SK-N-SH treated with all-trans-retinoic acid at 6 μM for 48 hours (cell line): ENCODE data around the gene STRBP.

Experiments
- ATAC-seq: fragments of 200-7000 bp; cut with Tn5 transposase; 3 replicates; pipeline ENCODE4 v1.9.1; 2020; ENCODE audit warnings: mild to moderate bottlenecking, moderate library complexity
- BACH2 ChIP-seq: fragments of 250-450 bp; sonication (Bioruptor Pico); IDR thresholded peaks from 2 replicates; pipeline ENCODE4 v1.9.0; 2021; ENCODE audit warnings: mild to moderate bottlenecking, borderline replicate concordance
- CREB5 ChIP-seq: fragments of 250-450 bp; sonication (Bioruptor Pico); IDR thresholded peaks from 2 replicates; pipeline ENCODE4 v1.5.1; 2020; ENCODE audit warnings: low read depth, mild to moderate bottlenecking, moderate library complexity
- CSDC2 ChIP-seq: fragments of 250-450 bp; sonication (Bioruptor Pico); IDR thresholded peaks from 2 replicates; pipeline ENCODE4 v1.5.0; 2020; ENCODE audit warnings: mild to moderate bottlenecking, moderate library complexity
- CSRNP3 ChIP-seq: fragments of 250-450 bp; sonication (Bioruptor Pico); IDR thresholded peaks from 2 replicates; pipeline ENCODE4 v1.5.1; 2021; ENCODE audit warnings: mild to moderate bottlenecking, moderate library complexity
- GLIS3 ChIP-seq: fragments of 250-450 bp; sonication (Bioruptor Pico); IDR thresholded peaks from 2 replicates; pipeline ENCODE4 v1.5.0; 2020; ENCODE audit warnings: mild to moderate bottlenecking, moderate library complexity
- ISL1 ChIP-seq: fragments of 250-450 bp; sonication (Bioruptor Pico); IDR thresholded peaks from 2 replicates; pipeline ENCODE4 v2.1.2; 2022; ENCODE audit warnings: mild to moderate bottlenecking, moderate library complexity
- PATZ1 ChIP-seq: fragments of 250-450 bp; sonication (Bioruptor Pico); IDR thresholded peaks from 2 replicates; pipeline ENCODE4 v1.8.0; 2020; ENCODE audit warnings: mild to moderate bottlenecking, moderate library complexity, borderline replicate concordance
- POU6F1 ChIP-seq: fragments of 250-450 bp; sonication (Bioruptor Pico); IDR thresholded peaks from 2 replicates; pipeline ENCODE4 v1.8.0; 2021; ENCODE audit warnings: low read depth, mild to moderate bottlenecking, moderate library complexity, borderline replicate concordance
- PPARA ChIP-seq: fragments of 250-450 bp; sonication (Bioruptor Pico); IDR thresholded peaks from 2 replicates; pipeline ENCODE4 v1.5.0; 2020; ENCODE audit warnings: mild to moderate bottlenecking, borderline replicate concordance
- RARB ChIP-seq: fragments of 250-450 bp; sonication (Bioruptor Pico); IDR thresholded peaks from 2 replicates; pipeline ENCODE4 v1.8.0; 2021; ENCODE audit warnings: mild to moderate bottlenecking, moderate library complexity
- SNAI2 ChIP-seq: fragments of 250-450 bp; sonication (Bioruptor Pico); IDR thresholded peaks from 2 replicates; pipeline ENCODE4 v1.5.0; 2020; ENCODE audit warnings: mild to moderate bottlenecking, moderate library complexity
- TCF4 ChIP-seq: fragments of 250-450 bp; sonication (Bioruptor Pico); IDR thresholded peaks from 2 replicates; pipeline ENCODE4 v1.8.0; 2021; ENCODE audit warnings: mild to moderate bottlenecking, moderate library complexity, borderline replicate concordance
- TOX ChIP-seq: fragments of 250-450 bp; sonication (Bioruptor Pico); IDR thresholded peaks from 2 replicates; pipeline ENCODE4 v1.8.0; 2021; ENCODE audit warnings: mild to moderate bottlenecking, moderate library complexity, borderline replicate concordance
- TSHZ2 ChIP-seq: fragments of 250-450 bp; sonication (Bioruptor Pico); IDR thresholded peaks from 2 replicates; pipeline ENCODE4 v1.5.0; 2020; ENCODE audit warnings: mild to moderate bottlenecking, moderate library complexity
- ZC3H10 ChIP-seq: fragments of 250-450 bp; sonication (Bioruptor Pico); IDR thresholded peaks from 2 replicates; pipeline ENCODE4 v1.5.1; 2021; ENCODE audit warnings: mild to moderate bottlenecking, moderate library complexity
- ZFP3 ChIP-seq: fragments of 250-450 bp; sonication (Bioruptor Pico); IDR thresholded peaks from 2 replicates; pipeline ENCODE4 v1.5.0; 2020; ENCODE audit warnings: mild to moderate bottlenecking, moderate library complexity
- ZFP30 ChIP-seq: fragments of 450-650 bp; formaldehyde crosslinking; IDR thresholded peaks from 2 replicates; pipeline ENCODE4 v1.5.0; 2022; ENCODE audit warnings: mild to moderate bottlenecking, moderate library complexity
- ZNF565 ChIP-seq: fragments of 450-650 bp; formaldehyde crosslinking; conservative IDR thresholded peaks from 2 replicates; pipeline ENCODE4 v1.5.0; 2020; ENCODE audit warnings: low read depth, mild to moderate bottlenecking, moderate library complexity
- ZNF70 ChIP-seq: fragments of 450-650 bp; formaldehyde crosslinking; IDR thresholded peaks from 2 replicates; pipeline ENCODE4 v1.5.0; 2020; ENCODE audit warnings: mild to moderate bottlenecking, moderate library complexity
- ZNF8 ChIP-seq: fragments of 450-650 bp; formaldehyde crosslinking; IDR thresholded peaks from 2 replicates; pipeline ENCODE4 v1.5.0; 2020; ENCODE audit warnings: mild to moderate bottlenecking, moderate library complexity

Gene STRBP

GRCh38 chr9:123263227-123263626, 5.2 kb downstream of the STRBP start:
- ATAC-seq = no peak
- TF ChIP-seq ZNF8 (no peak), ZNF70 (CRISPR knock-in tag) (no peak), POU6F1 (CRISPR knock-in tag) (no peak), CSRNP3 (CRISPR knock-in tag) (no peak), CSDC2 (CRISPR knock-in tag) (no peak), SNAI2 (CRISPR knock-in tag) (no peak), ZFP30 (no peak), RARB (CRISPR knock-in tag) (no peak)

- TF ChIP-seq GLIS3 (CRISPR knock-in tag) (no peak), TSHZ2 (CRISPR knock-in tag) (no peak), TCF4 (CRISPR knock-in tag) (no peak), ZNF70 (CRISPR knock-in tag) (no peak), BACH2 (CRISPR knock-in tag) (no peak), SNAI2 (CRISPR knock-in tag) (no peak)
- TF ChIP-seq, all 23 proteins: peak for 0
- ATAC-seq = no peak
Observed at GRCh38 chr9:123262338-123262737, 6.0 kb downstream of the STRBP start.

GRCh38 chr9:123261006-123261677, 7.2 kb downstream of the STRBP start:
- ATAC-seq = no peak
- TF ChIP-seq POU6F1 (CRISPR knock-in tag) = no peak
- no peak for TF ChIP-seq ZNF565 (CRISPR knock-in tag)
- no peak for TF ChIP-seq ZFP3 (CRISPR knock-in tag)
- no peak for TF ChIP-seq TOX (CRISPR knock-in tag)
- TF ChIP-seq TSHZ2 (CRISPR knock-in tag) = no peak
- TF ChIP-seq ZNF70 (CRISPR knock-in tag) = no peak
- TF ChIP-seq CSRNP3 (CRISPR knock-in tag) = no peak
- TF ChIP-seq TCF4 (CRISPR knock-in tag) = no peak
- no peak for TF ChIP-seq ISL1 (CRISPR knock-in tag)
- TF ChIP-seq ZC3H10 (CRISPR knock-in tag) = no peak
- no peak for TF ChIP-seq ZFP30
- TF ChIP-seq PPARA = no peak
- TF ChIP-seq CSDC2 (CRISPR knock-in tag) = no peak
- no peak for TF ChIP-seq SNAI2 (CRISPR knock-in tag)
- TF ChIP-seq RARB (CRISPR knock-in tag) = no peak
- TF ChIP-seq ZNF8 = no peak
- no peak for TF ChIP-seq BACH2 (CRISPR knock-in tag)
- no peak for TF ChIP-seq CREB5 (CRISPR knock-in tag)
- TF ChIP-seq PATZ1 = no peak
